Liver (tissue), 3 donors: ENCODE measurements around the gene MID1.

ENCODE experiments used
- CTCF ChIP-seq: fragments of 150-350 bp; IDR thresholded peaks from 2 replicates; pipeline ENCODE4 v1.5.1; 2017; ENCODE audit warnings: improper control_type of control experiment, low read depth, low read length; ENCODE audit not compliant: missing input control
- EGR1 ChIP-seq, 2 donors: IDR thresholded peaks; 2 replicates each; pipeline ENCODE4 v1.6.1; 2016 to 2018; ENCODE audit warnings: antibody characterized with exemption in 2 of 2, low read depth in 2 of 2
- GABPA ChIP-seq, 2 donors: IDR thresholded peaks in 1 of 2; conservative IDR thresholded peaks in 1 of 2; 2 replicates each; pipeline ENCODE4 v1.6.1; 2016; ENCODE audit warnings: antibody characterized with exemption in 2 of 2, mild to moderate bottlenecking in 1 of 2, moderate library complexity in 1 of 2
- HNF4G ChIP-seq: IDR thresholded peaks from 2 replicates; pipeline ENCODE4 v1.6.1; 2016; ENCODE audit warnings: antibody characterized with exemption
- JUND ChIP-seq, 2 donors: IDR thresholded peaks; 2 replicates each; pipeline ENCODE4 v1.6.1; 2016; ENCODE audit warnings: antibody characterized with exemption in 2 of 2
- MAX ChIP-seq: IDR thresholded peaks from 2 replicates; pipeline ENCODE4 v1.6.1; 2016; ENCODE audit warnings: antibody characterized with exemption
- RAD21 ChIP-seq, 2 donors: IDR thresholded peaks; 2 replicates each; pipeline ENCODE4 v1.6.1; 2016; ENCODE audit warnings: antibody characterized with exemption in 2 of 2, mild to moderate bottlenecking in 2 of 2
- SP1 ChIP-seq: IDR thresholded peaks from 2 replicates; pipeline ENCODE4 v1.6.1; 2018; ENCODE audit warnings: antibody characterized with exemption, mild to moderate bottlenecking
- TAF1 ChIP-seq: conservative IDR thresholded peaks from 2 replicates; pipeline ENCODE4 v1.6.1; 2016; ENCODE audit warnings: antibody characterized with exemption, mild to moderate bottlenecking
- YY1 ChIP-seq: IDR thresholded peaks from 2 replicates; pipeline ENCODE4 v1.6.1; 2016; ENCODE audit warnings: antibody characterized with exemption, mild to moderate bottlenecking
- donor health status: healthy.
- donor health status: healthy.

DNA sequence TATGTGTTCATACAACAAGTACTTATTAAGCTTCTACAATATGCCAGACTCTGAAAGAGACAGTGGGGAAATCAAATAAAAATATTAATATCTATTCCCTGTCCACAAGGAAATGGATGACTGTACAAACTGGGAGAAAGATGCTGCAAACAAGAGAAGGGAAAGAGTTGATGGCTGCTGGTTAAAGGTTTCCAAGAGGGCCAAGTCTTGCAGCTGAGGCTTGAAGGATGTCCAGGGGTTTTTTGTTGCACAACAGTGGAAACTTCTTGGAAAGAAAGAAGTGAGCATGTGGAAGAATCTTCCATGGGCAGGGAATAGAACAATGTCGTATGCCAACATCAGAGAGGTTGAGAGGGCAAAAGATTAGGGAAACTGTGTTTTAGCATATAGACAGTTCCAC is 95.8 kb downstream of the MID1 start:
- no peak for TF ChIP-seq CTCF
- TF ChIP-seq SP1: no peak
- TF ChIP-seq RAD21 (IDR thresholded peaks at IDR 0.05): no peak
- TF ChIP-seq HNF4G: no peak
- no peak for TF ChIP-seq JUND (IDR thresholded peaks at IDR 0.05)
- no peak for TF ChIP-seq TAF1
- no peak for TF ChIP-seq YY1
- TF ChIP-seq GABPA (IDR thresholded peaks at IDR 0.05 in 1 of 2, conservative IDR thresholded peaks at IDR 0.05 in 1 of 2): no peak
- TF ChIP-seq EGR1 (IDR thresholded peaks at IDR 0.05; ENCODE audit: low read depth in 2 of 2): no peak
- no peak for TF ChIP-seq MAX
